Measurements from ENCODE around the gene MYPN.

The MYPN gene

GRCh38 chr10:68222391-68222790 lies 113.1 kb downstream of the MYPN start:
- no peak overlapping the region for H4K8ac ChIP-seq (ENCODE audit: low read length)
- no peak overlapping the region for H2AFZ ChIP-seq (ENCODE audit: low read depth, low read length)
- H3K36me3 ChIP-seq (ENCODE audit: control insufficient read depth in 1 of 2, insufficient read depth in 2 of 2, low read depth in 1 of 2, low read length in 2 of 2): no peaks in the 10 kb centered on the region
- H3K4me1 ChIP-seq (ENCODE audit: control insufficient read depth, insufficient read depth, low read depth, low read length): no peaks in the 10 kb centered on the region
- DNase-seq: no peak
- 93% methylated on average over 2 of the region's 2 CpGs for WGBS
- H2BK12ac ChIP-seq (ENCODE audit: low read length in 2 of 2): no peak overlapping the region
- no peak overlapping the region for H2BK15ac ChIP-seq (ENCODE audit: low read depth, poor library complexity, severe bottlenecking)
- H4K91ac ChIP-seq (ENCODE audit: low read length): no peak overlapping the region
- no peaks in the 10 kb centered on the region for H3K79me1 ChIP-seq (replicated peaks; ENCODE audit: low read length, poor library complexity, severe bottlenecking)
- no peak overlapping the region for H2AK5ac ChIP-seq (ENCODE audit: low read length, severe bottlenecking)
- H2BK120ac ChIP-seq (ENCODE audit: low read depth, low read length): no peak overlapping the region
- no peak overlapping the region for H3K4me2 ChIP-seq (ENCODE audit: low read length, poor library complexity, severe bottlenecking)
- H3K27me3 ChIP-seq (ENCODE audit: control insufficient read depth in 1 of 2, insufficient read depth in 1 of 2, low read length in 2 of 2): no peaks in the 10 kb centered on the region
- H2BK5ac ChIP-seq (ENCODE audit: low read depth, low read length, poor library complexity, severe bottlenecking): no peak overlapping the region
- H3K23ac ChIP-seq (ENCODE audit: low read length in 2 of 2): no peak overlapping the region
- H3K4ac ChIP-seq (ENCODE audit: low read depth in 1 of 2, low read length in 2 of 2): no peak overlapping the region
- no peaks in the 10 kb centered on the region for H3K9me3 ChIP-seq (ENCODE audit: control insufficient read depth, low read length)
- H3K9ac ChIP-seq (ENCODE audit: low read length): no peak overlapping the region
- H3K14ac ChIP-seq (ENCODE audit: low read length in 2 of 2): no peak overlapping the region
- no peak overlapping the region for H3K27ac ChIP-seq (ENCODE audit: low read length, poor library complexity, severe bottlenecking)
- no peak overlapping the region for H3K18ac ChIP-seq (ENCODE audit: low read depth in 1 of 2, low read length in 2 of 2)
- no peak overlapping the region for H3K4me3 ChIP-seq (ENCODE audit: insufficient read depth in 1 of 2, low read depth in 1 of 2, low read length in 2 of 2)

- H2AFZ ChIP-seq (ENCODE audit: low read depth, low read length): no peak overlapping the region
- H3K27ac ChIP-seq (ENCODE audit: low read length, poor library complexity, severe bottlenecking): no peak overlapping the region
- DNase-seq: no peak
- no peak overlapping the region for H4K91ac ChIP-seq (ENCODE audit: low read length)
- H2AK5ac ChIP-seq (ENCODE audit: low read length, severe bottlenecking): no peak overlapping the region
- H3K36me3 ChIP-seq (ENCODE audit: control insufficient read depth in 1 of 2, insufficient read depth in 2 of 2, low read depth in 1 of 2, low read length in 2 of 2): no peaks in the 10 kb centered on the region
- no peak overlapping the region for H2BK12ac ChIP-seq (ENCODE audit: low read length in 2 of 2)
- no peaks in the 10 kb centered on the region for H3K27me3 ChIP-seq (ENCODE audit: control insufficient read depth in 1 of 2, insufficient read depth in 1 of 2, low read length in 2 of 2)
- H3K79me1 ChIP-seq (replicated peaks; ENCODE audit: low read length, poor library complexity, severe bottlenecking): no peaks in the 10 kb centered on the region
- H3K4me3 ChIP-seq (ENCODE audit: insufficient read depth in 1 of 2, low read depth in 1 of 2, low read length in 2 of 2): no peak overlapping the region
- no peak overlapping the region for H3K14ac ChIP-seq (ENCODE audit: low read length in 2 of 2)
- no peak overlapping the region for H3K4ac ChIP-seq (ENCODE audit: low read depth in 1 of 2, low read length in 2 of 2)
- H4K8ac ChIP-seq (ENCODE audit: low read length): no peak overlapping the region
- H3K18ac ChIP-seq (ENCODE audit: low read depth in 1 of 2, low read length in 2 of 2): no peak overlapping the region
- H3K23ac ChIP-seq (ENCODE audit: low read length in 2 of 2): no peak overlapping the region
- no peaks in the 10 kb centered on the region for H3K9me3 ChIP-seq (ENCODE audit: control insufficient read depth, low read length)
- no peak overlapping the region for H2BK120ac ChIP-seq (ENCODE audit: low read depth, low read length)
- no peaks in the 10 kb centered on the region for H3K4me1 ChIP-seq (ENCODE audit: control insufficient read depth, insufficient read depth, low read depth, low read length)
- H2BK5ac ChIP-seq (ENCODE audit: low read depth, low read length, poor library complexity, severe bottlenecking): no peak overlapping the region
- no peak overlapping the region for H3K9ac ChIP-seq (ENCODE audit: low read length)
- no peak overlapping the region for H2BK15ac ChIP-seq (ENCODE audit: low read depth, poor library complexity, severe bottlenecking)
- 36% methylated on average over 2 of the region's 3 CpGs for WGBS
- no peak overlapping the region for H3K4me2 ChIP-seq (ENCODE audit: low read length, poor library complexity, severe bottlenecking)
Observed at GRCh38 chr10:68223535-68224165, 114.4 kb downstream of the MYPN start.

GRCh38 chr10:68224810-68225209 lies 115.5 kb downstream of the MYPN start:
- Histone ChIP-seq H3K4me3 (ENCODE audit: insufficient read depth in 1 of 2, low read depth in 1 of 2, low read length in 2 of 2) (no peak overlapping the region), H2BK120ac (ENCODE audit: low read depth, low read length) (no peak overlapping the region), H2AK5ac (ENCODE audit: low read length, severe bottlenecking) (no peak overlapping the region), H3K36me3 (ENCODE audit: control insufficient read depth in 1 of 2, insufficient read depth in 2 of 2, low read depth in 1 of 2, low read length in 2 of 2) (no peaks in the 10 kb centered on the region), H3K4me2 (ENCODE audit: low read length, poor library complexity, severe bottlenecking) (no peak overlapping the region), H4K8ac (ENCODE audit: low read length) (no peak overlapping the region), H3K79me1 (replicated peaks; ENCODE audit: low read length, poor library complexity, severe bottlenecking) (no peaks in the 10 kb centered on the region), H3K9me3 (ENCODE audit: control insufficient read depth, low read length) (no peaks in the 10 kb centered on the region), H3K4ac (ENCODE audit: low read depth in 1 of 2, low read length in 2 of 2) (no peak overlapping the region), H2BK12ac (ENCODE audit: low read length in 2 of 2) (no peak overlapping the region), H2BK15ac (ENCODE audit: low read depth, poor library complexity, severe bottlenecking) (no peak overlapping the region), H3K27me3 (ENCODE audit: control insufficient read depth in 1 of 2, insufficient read depth in 1 of 2, low read length in 2 of 2) (no peaks in the 10 kb centered on the region), H3K18ac (ENCODE audit: low read depth in 1 of 2, low read length in 2 of 2) (no peak overlapping the region), H2BK5ac (ENCODE audit: low read depth, low read length, poor library complexity, severe bottlenecking) (no peak overlapping the region), H3K9ac (ENCODE audit: low read length) (no peak overlapping the region), H3K23ac (ENCODE audit: low read length in 2 of 2) (no peak overlapping the region), H4K91ac (ENCODE audit: low read length) (no peak overlapping the region), H3K14ac (ENCODE audit: low read length in 2 of 2) (no peak overlapping the region), H3K4me1 (ENCODE audit: control insufficient read depth, insufficient read depth, low read depth, low read length) (no peaks in the 10 kb centered on the region), H2AFZ (ENCODE audit: low read depth, low read length) (no peak overlapping the region), H3K27ac (ENCODE audit: low read length, poor library complexity, severe bottlenecking) (no peak overlapping the region)
- peak; percentile 40 for DNase-seq

GRCh38 chr10:68230268-68230667 lies 121.0 kb downstream of the MYPN start:
- Histone ChIP-seq H3K4me1 (ENCODE audit: control insufficient read depth, insufficient read depth, low read depth, low read length) (peaks cover 3% of the 10 kb centered on the region), H2BK15ac (ENCODE audit: low read depth, poor library complexity, severe bottlenecking) (no peak overlapping the region), H3K4me3 (ENCODE audit: insufficient read depth in 1 of 2, low read depth in 1 of 2, low read length in 2 of 2) (no peak overlapping the region), H3K9ac (ENCODE audit: low read length) (peak overlapping the region; percentile 90), H4K8ac (ENCODE audit: low read length) (no peak overlapping the region), H3K4ac (ENCODE audit: low read depth in 1 of 2, low read length in 2 of 2) (no peak overlapping the region), H2BK5ac (ENCODE audit: low read depth, low read length, poor library complexity, severe bottlenecking) (no peak overlapping the region), H3K9me3 (ENCODE audit: control insufficient read depth, low read length) (no peaks in the 10 kb centered on the region), H3K4me2 (ENCODE audit: low read length, poor library complexity, severe bottlenecking) (no peak overlapping the region), H3K14ac (ENCODE audit: low read length in 2 of 2) (no peak overlapping the region), H2BK12ac (ENCODE audit: low read length in 2 of 2) (no peak overlapping the region), H2BK120ac (ENCODE audit: low read depth, low read length) (no peak overlapping the region), H3K36me3 (ENCODE audit: control insufficient read depth in 1 of 2, insufficient read depth in 2 of 2, low read depth in 1 of 2, low read length in 2 of 2) (no peaks in the 10 kb centered on the region), H3K27me3 (ENCODE audit: control insufficient read depth in 1 of 2, insufficient read depth in 1 of 2, low read length in 2 of 2) (peaks cover 6 to 18% of the 10 kb centered on the region in 2 experiments), H4K91ac (ENCODE audit: low read length) (no peak overlapping the region), H2AFZ (ENCODE audit: low read depth, low read length) (no peak overlapping the region), H2AK5ac (ENCODE audit: low read length, severe bottlenecking) (no peak overlapping the region), H3K27ac (ENCODE audit: low read length, poor library complexity, severe bottlenecking) (no peak overlapping the region), H3K23ac (ENCODE audit: low read length in 2 of 2) (no peak overlapping the region), H3K18ac (ENCODE audit: low read depth in 1 of 2, low read length in 2 of 2) (no peak overlapping the region), H3K79me1 (replicated peaks; ENCODE audit: low read length, poor library complexity, severe bottlenecking) (no peaks in the 10 kb centered on the region)
- 100% methylated on average over 3 of the region's 5 CpGs for WGBS
- no peak for DNase-seq
